Epidermal melanocyte (primary cell): ENCODE data around the gene MICAL2.

Source experiments
- DNase-seq: peaks from one replicate; pipeline ENCODE4 v3.0.0; 2011; ENCODE audit warnings: low spot score; ENCODE audit not compliant: insufficient read length

MICAL2 gene

DNA sequence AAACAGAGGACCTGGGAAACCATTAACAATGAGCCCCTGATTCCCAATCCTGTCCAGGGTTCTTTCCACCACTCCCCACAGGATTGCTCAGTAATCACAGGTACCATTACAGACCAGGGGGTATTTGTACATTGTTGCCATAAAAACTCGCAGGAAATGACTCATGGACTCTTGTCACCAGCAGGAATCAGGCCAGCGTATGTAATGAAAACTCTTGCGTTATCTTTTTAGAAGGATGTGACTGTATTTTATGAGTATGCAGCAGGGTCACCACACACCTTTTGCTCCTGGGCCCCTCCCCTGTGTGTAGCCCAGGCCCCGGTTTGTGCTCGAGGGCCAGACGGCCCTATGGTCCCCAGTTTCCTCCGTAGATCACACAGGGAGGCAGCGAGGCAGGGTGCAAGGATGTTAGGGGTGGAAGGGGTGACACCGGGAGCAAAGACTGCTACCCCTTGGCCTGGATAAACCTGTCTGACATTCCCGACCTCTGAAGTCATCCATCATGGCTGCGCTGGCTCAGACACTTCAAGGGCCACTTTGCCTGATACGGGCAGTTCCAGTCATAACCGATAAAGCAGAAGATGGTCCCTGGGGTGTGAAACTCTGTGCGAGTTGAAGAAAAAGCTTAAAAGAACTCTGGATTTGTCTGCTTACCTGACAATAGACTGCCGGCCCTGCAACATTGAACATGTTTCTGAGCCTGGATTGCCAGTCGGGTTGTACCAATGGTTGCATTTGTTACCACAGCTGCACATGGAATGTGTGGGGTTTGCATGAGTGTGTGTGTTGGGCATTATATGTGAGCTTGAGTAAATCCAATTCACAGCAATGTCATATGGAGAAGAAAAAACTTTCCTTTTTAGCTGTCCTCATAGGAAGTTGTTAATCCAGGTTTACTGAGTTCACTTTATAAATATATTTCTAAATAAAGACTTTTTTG is 56.9 kb downstream of the MICAL2 start:
- no peak for DNase-seq

DNA sequence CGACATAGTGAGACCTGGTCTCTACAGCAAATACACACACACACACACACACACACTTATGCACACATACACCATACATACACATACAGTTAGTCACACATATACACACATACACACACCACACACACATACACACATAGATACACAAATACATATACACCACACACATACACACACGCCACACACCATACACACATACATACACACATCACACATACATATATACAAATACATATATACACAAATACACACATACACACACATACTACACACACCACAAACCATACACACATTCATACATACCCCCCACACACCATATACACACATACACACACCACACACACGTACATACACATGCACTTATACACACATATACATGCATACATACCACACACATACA is 57.7 kb downstream of the MICAL2 start:
- no peak for DNase-seq

DNA sequence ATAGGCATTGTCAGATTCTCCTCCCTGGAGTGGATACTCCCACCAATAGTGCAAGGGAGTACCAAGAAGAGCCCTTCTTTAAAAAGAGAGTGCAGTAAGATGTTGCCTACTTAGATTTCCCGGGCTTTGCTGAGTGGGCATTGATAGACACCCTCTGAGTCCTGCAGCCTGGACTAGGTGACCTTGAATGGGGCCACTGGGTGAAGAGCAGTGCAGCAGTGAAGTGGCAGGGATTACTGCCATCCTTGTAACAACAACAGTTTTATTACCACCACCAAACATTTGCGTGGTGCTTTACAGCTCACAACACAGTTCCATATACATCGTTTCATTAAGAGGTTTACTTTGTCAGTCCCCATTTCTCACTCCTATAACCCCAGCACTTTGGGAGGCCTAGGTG is 59.4 kb downstream of the MICAL2 start:
- no peak for DNase-seq

DNA sequence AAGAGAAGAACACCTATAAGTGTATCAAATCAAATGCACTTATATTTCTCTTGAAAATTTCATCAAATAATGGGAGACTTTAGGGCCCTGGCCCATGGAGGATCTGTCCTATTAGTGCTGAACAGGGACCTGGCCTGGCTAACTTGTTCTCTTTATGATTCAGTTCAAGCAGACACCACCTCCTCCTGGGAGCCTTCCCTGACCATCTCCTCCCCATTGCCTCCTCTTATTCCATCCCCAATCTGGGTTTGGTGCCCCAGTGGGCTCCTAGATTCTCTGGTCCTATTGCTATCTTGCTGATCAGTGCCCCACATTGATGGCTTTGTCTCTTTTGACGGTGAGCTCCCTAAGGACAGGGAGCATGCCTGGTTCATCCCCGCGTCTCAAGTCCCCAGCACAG is 60.1 kb downstream of the MICAL2 start:
- DNase-seq = no peak

DNA sequence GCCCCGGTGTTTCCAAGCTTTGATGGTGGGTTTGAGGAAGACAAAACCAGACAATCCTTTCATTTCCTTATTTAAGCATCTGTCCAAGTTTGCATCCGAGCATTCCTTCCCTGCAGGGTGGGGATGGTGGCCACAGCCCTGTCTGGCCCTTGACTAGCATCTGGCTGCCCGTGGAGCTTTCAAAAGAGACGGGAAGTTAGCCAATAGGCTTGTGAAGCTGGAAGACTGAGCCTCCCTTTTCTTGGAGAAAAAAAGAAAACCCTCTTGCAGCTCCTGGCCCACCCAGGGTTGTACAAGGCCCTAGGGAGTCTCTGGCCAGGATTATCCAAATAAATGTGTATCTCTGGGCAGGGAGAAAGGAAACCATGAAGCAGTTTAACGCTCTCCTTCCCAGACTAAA is 60.6 kb downstream of the MICAL2 start:
- no peak for DNase-seq

DNA sequence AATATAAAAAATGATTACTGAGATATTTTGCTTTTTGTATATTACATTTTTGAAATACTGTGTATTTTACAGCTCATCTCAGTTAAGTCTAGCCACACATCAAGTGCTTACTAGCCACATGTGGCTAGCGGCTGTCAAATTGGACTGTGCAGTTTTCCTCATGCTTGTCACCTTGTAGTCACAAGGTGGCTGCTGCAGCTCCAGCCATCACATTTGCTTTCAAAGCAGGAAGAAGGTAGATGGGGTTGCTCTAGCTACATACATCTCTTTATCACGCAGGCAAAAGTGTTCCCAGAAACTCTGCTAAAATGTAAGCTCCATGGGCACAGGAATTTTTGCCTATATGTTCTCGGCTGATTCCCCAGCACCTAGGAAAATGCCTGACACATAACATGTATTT is 61.5 kb downstream of the MICAL2 start:
- no peak for DNase-seq

DNA sequence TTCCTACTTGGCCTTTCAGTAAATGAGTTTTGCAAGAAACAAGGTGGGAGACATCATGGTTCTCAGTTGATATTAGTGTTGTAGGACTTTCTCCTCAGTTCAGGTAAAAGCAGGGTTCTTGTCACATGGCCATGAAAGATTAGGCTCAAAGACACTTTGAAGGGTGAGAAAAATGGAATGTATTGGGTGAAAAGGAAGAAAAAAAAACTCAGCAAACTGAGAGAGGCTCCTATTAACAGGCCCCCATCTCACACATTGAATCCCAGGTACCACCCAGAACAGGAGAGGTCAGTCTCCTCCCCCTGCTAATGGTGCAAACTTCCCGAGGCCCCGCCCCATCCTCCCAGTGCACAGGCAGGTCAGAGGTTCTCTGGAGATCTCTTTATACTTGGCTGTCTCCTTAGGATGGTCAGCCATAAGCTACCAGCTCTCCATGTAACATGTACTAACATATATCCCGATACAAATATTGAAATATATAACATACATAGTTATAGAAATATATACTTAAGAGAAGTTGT is 62.2 kb downstream of the MICAL2 start:
- DNase-seq = no peak

DNA sequence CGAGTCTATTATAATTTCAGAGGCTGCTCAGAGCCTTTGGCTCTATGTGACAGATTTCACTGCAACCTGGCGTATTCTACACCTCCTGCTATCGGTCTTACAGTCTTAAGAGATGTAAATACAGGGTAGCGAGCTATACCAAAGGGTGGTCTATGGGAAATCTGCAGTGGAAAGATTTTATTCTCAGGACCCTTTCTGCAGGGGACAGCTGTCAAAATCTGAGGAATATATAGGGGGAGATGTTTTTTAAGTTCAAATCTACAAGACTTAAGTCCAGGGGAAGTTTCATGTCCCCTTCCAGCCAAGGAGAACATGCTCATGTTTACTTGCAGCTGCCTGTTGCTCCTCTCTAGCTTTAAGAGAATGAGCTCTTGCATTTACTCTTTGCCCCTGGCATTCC is 62.7 kb downstream of the MICAL2 start:
- no peak for DNase-seq

DNA sequence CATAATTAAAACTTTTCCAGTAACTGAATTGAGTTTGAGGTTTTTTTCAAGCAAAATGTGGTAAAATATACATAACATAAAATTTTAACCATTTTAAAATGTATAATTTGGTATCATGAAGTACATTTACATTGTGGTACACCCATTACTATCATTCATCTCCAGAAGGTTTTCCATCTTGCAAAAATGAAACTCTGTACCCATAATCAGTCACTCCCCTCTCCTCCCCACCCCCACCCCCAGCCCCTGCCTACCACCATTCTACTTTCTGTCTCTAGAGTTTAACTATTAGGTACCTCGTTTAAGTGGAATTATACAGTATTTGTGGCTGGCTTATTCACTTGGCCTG is 63.7 kb downstream of the MICAL2 start:
- no peak for DNase-seq

DNA sequence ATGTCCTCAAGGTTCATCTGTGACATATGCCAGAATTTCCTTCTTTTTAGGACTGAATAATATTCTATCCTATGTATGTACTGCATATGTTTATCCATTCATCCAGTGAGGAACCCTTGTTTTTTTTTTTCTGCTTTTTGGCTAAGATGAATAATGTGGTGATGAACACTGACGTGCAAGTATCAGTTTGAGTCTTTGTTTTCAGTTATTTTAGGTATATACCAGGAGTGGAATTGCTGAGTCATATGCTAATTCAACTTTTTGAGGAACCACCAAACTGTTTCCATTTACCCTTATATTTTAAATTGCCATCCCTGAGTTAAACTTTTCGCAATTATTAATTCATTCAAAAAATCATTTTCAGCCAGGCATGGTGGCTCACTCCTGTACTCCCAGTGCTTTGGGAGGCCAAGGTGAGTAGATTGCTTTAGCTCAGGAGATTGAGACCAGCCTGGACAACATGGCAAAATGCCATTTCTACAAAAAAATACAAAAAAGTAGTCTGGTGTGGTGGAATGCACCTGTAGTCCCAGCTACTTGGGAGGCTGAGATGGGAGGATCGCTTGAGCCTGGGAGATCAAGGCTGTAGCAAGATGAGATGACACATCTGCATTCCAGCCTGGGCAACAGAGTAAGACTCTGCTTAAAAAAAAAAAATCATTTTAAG is 64.2 kb downstream of the MICAL2 start:
- no peak for DNase-seq

DNA sequence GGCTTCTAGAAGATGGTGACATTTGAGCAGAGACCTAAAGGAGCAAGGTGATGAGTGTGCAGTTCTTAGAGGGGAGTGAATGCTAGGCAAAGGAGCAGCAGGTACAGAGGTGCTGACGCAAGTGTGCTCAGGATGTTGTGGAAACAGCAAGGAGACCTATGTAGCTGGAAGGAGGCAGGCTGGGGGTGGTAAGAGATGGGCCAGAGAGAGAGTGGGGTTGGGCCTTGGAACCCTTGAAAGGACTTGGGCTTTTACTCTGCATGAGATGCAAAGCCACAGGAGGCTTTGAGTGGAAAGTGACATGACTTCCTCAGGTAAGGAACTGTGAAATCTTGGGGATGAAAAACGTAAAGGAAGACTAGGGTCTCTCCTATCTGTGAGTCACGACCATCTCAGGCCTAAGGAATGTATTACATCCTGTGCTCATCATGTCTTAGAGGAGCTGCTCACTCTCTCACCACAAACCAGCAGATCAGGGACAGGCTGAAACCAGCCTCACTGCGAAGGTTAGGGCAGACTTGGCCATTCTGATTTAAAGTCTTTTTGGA is 65.4 kb downstream of the MICAL2 start:
- DNase-seq = no peak

DNA sequence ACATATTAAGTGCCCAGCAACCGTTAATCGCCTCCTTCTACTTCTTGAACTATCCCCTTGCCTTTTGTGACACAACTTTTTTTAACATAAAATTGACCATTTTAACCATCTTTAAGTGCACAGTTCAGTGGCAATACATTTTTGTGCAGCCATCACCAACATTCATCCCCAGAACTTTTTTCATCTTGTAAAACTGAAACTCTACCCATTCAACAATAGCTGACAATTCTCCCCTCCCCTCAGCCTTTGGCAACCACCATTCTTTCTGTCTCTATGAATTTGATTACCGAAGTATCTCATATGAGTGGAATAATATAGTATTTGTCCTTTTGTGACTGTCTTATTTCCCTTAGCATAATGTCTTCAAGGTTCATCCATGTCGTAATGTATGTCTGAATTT is 66.0 kb downstream of the MICAL2 start:
- DNase-seq = no peak

DNA sequence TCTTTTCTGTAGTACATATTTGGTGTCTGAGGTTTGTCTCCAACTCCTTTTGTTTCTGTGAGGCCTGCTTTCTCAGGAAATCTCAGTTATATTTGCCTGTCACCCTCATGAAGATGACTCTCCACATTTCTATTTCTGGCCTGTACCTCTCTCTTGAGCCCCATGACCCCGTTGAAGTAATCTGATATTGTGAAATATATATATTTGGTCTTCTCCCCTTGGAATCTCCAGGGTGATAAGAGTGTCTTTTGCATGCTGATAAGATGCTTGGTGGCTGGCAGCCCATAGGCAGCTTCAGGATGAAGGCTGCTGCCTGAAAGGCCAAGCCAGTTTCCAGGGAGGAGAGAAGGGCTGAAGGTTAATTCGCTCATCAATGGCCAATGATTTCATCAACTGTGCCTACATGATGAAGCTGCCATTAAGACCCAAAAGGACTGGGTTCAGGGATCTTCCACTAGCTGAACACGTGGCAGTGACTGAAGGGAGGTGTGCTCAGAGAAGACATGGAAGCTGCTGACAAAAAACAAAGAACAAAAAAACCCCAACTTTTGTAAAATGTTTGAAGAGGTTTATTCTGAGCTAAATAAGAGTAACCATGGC is 67.4 kb downstream of the MICAL2 start:
- DNase-seq = no peak

DNA sequence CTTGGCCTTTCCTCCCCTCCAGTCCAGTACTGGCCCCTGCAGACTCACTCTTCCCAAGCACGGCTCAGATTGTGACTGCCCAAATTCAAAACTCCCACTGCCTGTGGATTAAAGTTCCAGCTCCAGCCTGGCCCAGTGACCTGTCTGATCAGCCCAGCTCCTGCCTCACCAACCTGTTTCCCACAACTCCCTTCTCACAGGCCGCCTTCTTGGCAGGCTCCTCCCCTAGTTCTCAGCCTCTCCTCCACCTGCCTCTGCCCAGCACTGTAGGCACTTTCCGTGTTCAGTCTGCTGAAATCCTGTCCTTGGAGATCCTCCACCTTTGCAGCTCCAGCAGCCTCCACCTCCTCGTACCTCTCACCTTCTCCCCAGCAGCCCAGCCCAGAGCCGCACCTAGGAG is 68.6 kb downstream of the MICAL2 start:
- DNase-seq = no peak

DNA sequence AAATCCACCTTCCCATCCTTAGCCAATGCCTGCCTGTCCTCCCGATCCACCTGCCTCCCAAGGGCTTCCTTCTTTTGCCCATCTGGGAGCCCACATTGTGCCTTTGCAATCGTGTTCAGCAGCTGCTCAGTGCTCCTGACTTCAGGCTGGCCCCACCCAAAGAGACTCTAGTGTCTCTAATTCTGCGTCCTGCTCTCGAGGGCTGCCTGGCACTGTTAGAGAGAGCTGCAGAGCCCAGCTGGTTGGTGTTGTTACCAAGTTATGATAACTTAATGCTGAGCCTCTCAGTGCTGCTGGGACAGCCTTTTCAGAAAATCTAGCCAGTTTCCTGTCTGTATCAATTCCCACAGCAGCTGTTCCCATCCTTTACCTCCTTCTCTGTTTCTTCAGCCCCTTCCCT is 69.1 kb downstream of the MICAL2 start:
- no peak for DNase-seq

DNA sequence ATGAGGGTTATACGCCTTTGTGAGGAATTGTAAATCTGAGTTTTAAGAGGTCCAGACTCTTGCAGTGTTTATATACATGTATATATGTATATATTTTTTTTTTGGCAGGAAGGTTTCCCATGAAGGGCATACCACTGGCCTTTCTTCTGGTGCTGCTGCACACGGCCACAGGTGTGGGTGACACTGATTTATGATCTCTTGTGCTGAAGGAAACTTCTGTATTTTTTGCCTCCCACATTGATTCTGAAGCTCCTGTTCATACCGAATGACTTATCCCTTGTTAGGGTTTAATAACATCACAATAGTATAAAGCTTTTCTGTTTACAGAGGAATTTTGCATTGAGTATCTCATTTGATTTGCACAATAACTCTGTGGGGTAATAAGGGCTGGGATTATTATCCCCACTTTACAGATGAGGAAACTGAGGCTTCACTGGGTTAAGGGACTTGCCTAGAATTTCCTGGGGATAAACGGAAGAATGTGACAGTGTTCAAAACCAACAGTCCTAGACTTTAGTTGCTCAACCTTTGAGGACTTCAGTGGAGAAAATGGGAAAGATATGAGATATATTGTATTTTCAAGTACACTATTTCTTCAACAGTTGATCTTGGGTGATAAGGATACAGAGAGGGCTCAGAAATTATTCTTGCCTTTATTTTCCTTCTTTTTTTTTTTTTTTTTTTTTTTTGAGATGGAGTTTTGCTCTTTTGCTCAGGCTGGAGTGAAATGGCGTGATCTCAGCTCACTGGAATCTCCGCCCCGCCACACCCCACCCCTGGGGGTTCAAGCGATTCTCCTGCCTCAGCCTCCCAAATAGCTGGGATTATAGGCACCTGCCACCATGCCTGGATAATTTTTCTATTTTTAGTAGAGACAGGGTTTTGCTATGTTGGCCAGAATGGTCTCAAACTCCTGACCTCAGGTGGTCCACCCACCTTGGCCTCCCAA is 70.1 kb downstream of the MICAL2 start:
- DNase-seq = no peak

DNA sequence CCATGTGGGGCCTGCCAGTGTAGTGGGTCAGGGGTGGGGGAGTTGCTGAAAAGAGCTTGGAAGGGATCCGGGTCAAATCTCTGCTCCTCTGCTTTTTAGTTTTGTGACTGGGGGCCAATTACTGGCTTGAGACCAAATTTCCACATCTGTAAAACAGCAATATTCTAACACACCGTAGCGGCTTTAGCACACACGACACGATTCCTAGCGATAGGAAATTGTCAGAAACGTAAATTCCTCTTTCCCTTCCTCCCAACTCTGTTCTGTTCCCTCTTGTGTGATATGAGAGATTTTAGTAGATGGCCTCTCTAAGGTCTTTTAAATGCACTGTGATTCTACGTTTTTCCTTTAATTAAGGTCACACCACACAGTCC is 71.9 kb downstream of the MICAL2 start:
- no peak for DNase-seq

DNA sequence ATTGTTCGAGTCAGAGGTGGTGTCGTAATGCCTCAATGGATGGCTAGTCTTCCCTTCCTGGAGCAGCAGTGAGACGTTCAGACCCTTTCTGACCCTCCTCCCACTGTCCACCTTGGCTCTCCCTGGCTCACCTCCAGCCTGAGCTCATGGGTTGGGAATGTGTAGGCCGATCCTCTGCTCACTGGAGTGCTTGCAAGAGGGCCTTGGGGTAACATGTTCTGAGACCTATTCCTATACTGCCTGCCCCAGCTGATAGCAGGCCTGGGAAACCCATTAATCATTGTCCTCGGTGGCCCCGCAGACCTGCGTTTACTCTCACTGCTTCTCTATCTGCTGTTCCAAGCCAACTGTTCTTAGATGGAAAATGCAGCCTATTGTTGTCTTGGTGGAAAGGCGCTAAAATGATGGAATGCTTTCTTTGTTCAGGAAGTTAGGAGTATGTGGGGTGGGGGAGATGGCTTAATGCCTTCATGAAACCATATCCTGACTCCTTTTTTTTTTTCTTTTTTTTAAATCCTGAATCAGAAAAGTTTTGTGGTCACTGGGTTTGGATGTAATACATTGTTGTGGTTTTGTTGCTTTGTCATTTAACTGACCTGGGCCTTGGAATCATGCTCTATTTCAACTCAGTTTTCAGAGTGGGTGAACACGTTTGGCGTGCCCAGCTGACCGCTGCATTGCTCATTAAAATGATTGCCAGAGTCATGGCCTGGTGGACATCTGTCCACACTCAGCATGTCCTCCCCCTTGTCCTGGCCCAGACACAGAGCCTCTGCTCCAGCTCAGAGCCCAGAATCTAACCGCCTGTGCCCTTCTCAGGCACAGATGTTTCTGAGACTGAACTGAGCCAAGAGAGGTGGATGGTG is 72.5 kb downstream of the MICAL2 start:
- DNase-seq = peak; percentile 72

DNA sequence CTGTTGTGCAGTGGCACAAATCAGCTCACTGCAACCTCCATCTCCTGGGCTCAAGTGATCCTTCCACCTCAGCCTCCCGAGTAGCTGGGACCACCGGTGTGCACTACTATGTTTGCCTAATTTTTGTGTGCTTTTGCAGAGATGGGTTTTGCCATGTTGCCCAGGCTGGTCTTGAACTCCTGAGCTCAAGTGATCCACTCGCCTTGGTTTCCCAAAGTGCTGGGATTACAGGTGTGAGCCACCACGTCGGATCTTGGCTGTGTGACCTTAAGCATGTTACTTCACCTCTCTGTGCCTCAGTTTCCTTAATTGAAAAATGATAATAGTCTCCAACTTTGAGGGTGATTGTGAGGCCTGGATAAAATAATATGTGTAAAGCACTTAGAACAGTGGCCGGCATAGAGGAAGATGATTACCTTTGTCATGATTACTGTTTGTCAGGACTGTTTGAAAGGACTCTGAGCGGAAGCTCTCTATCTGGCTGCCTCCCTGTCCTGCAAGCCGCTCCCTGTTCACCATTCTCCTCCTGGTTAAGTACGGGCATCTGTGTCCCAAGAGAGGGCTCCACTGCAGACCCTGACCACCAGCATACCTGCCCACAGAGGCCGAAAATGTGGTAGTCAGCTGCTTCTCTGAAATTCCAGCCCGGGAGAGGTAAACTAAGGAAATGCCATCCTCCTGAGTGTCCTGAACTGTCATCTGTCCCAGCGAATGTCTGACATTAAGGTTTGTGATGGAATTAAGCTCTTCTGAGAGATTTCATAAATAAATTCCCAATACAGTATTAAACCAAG is 73.6 kb downstream of the MICAL2 start:
- no peak for DNase-seq
